Tibial nerve (tissue), 4 donors: ENCODE data around the gene DNAJC11. TPM values are rescaled to one million over a fixed set of nuclear protein-coding genes. Genes with fewer than 3 reads are reported as not detected.

Experiments used
- DNase-seq, 2 donors: peaks; one replicate each; pipeline ENCODE4 v3.0.0-alpha.2; 2019; ENCODE audit warnings: low spot score in 2 of 2
- H3K27ac ChIP-seq, 4 donors: fragments of 200-600 bp; sonication (generic) in 3 of 4; one replicate each; pipeline ENCODE4 v1.5.1; 2017 to 2019; ENCODE audit warnings: mild to moderate bottlenecking in 1 of 4
- H3K27me3 ChIP-seq, 2 donors: fragments of 200-600 bp; sonication (generic) in 1 of 2; one replicate each; pipeline versions ENCODE4 v1.5.1 to v1.6.0; 2017 to 2019
- H3K36me3 ChIP-seq, 3 donors: fragments of 200-600 bp; sonication (generic); one replicate each; pipeline ENCODE4 v1.5.1; 2018 to 2019
- H3K4me1 ChIP-seq, 4 donors: fragments of 200-600 bp; sonication (generic) in 3 of 4; one replicate each; pipeline ENCODE4 v1.5.1; 2017 to 2019
- H3K4me3 ChIP-seq, 4 donors: fragments of 200-600 bp; sonication (generic) in 3 of 4; one replicate each; pipeline ENCODE4 v1.5.1; 2017 to 2019; ENCODE audit warnings: mild to moderate bottlenecking in 1 of 4, moderate library complexity in 1 of 4
- H3K9me3 ChIP-seq, 4 donors: fragments of 200-600 bp; sonication (generic) in 3 of 4; one replicate each; pipeline ENCODE4 v1.5.1; 2017 to 2019
- CTCF ChIP-seq, 5 experiments: fragments of 200-600 bp in 3 of 5; fragments of 450-650 bp in 2 of 5; sonication (generic) in 3 of 5; IDR thresholded peaks; one replicate each; pipeline ENCODE4 v1.5.1; 2016 to 2019; ENCODE audit warnings: antibody characterized with exemption in 5 of 5, mild to moderate bottlenecking in 3 of 5, moderate library complexity in 2 of 5
- EP300 ChIP-seq, 2 donors: sonication (generic); formaldehyde crosslinking; IDR thresholded peaks; one replicate each; pipeline ENCODE4 v1.6.1; 2017; ENCODE audit warnings: antibody characterized with exemption in 2 of 2, mild to moderate bottlenecking in 1 of 2
- POLR2A ChIP-seq, 2 donors: fragments of 450-650 bp; IDR thresholded peaks; one replicate each; pipeline ENCODE4 v1.6.1; 2017; ENCODE audit warnings: antibody characterized with exemption in 2 of 2, mild to moderate bottlenecking in 2 of 2, moderate library complexity in 2 of 2
- WGBS, 2 donors: methylation state at CpG; one replicate each; pipeline ENCODE4 v1.1.5; 2018; 5-methylcytosine and 5-hydroxymethylcytosine counted together
- total RNA-seq, 4 donors: library from RNA; depleted of rRNA; stranded (reverse); fragments of >200 nt; gene quantifications; one replicate each; pipeline ENCODE4 v1.1.0, GENCODE V29; 2016

DNAJC11 gene
- total RNA-seq, 4 donors from 2014 or later, result 24.9 to 36.9 (median 31.7) TPM

GRCh38 chr1:6624710-6625583 is 76.7 kb downstream of the DNAJC11 start, which contains the start of gene THAP3:
Gene THAP3, plus strand, starts transcription at chr1:6624868. Its CDS starts 351 bp downstream, at chr1:6625219.
- Histone ChIP-seq H3K9me3 (no peaks in the 10 kb centered on the region), H3K27ac (peak within 1 kb of the TSS; percentile 80 to 91 (median 84)), H3K36me3 (peaks cover 0 to 71% (median under 1%) of the 10 kb centered on the region in 3 donors), H3K4me3 (peak within 1 kb of the TSS; percentile 66 to 84 (median 74)), H3K27me3 (no peaks in the 10 kb centered on the region), H3K4me1 (peaks cover 0 to 33% (median 17%) of the 10 kb centered on the region in 4 donors)
- WGBS, 2 donors, result 1 to 4% methylated on average over 12 to 23 of the region's 73 CpGs
- peak; percentile 74 to 77 for DNase-seq
- TF ChIP-seq CTCF (IDR thresholded peaks at IDR 0.05) (no peak), POLR2A (IDR thresholded peaks at IDR 0.05) (peak in 1 of 2 donors; percentile 43), EP300 (IDR thresholded peaks at IDR 0.05) (peak in 1 of 2 donors; percentile 53)

- WGBS, 2 donors, result 72 to 81% methylated on average over 14 of the region's 14 CpGs
- no peak overlapping the region for H3K4me3 ChIP-seq
- no peaks in the 10 kb centered on the region for H3K27me3 ChIP-seq
- TF ChIP-seq EP300 (IDR thresholded peaks at IDR 0.05) (no peak), POLR2A (IDR thresholded peaks at IDR 0.05) (no peak), CTCF (IDR thresholded peaks at IDR 0.05) (no peak)
- H3K36me3 ChIP-seq, result peaks cover 0 to 71% (median 0%) of the 10 kb centered on the region in 3 donors
- H3K4me1 ChIP-seq, result peaks cover 0 to 33% (median 17%) of the 10 kb centered on the region in 4 donors
- no peaks in the 10 kb centered on the region for H3K9me3 ChIP-seq
- no peak for DNase-seq
- no peak overlapping the region for H3K27ac ChIP-seq
These were observed 78.2 kb downstream of the DNAJC11 start for GRCh38 chr1:6623269-6623965.

GRCh38 chr1:6622396-6623152 is 79.0 kb downstream of the DNAJC11 start:
- WGBS, 2 donors, result 87 to 92% methylated on average over 8 to 10 of the region's 10 CpGs
- Histone ChIP-seq H3K9me3 (no peaks in the 10 kb centered on the region), H3K27me3 (no peaks in the 10 kb centered on the region), H3K36me3 (peaks cover 0 to 70% (median 0%) of the 10 kb centered on the region in 3 donors), H3K27ac (no peak overlapping the region), H3K4me3 (no peak overlapping the region), H3K4me1 (peaks cover 0 to 28% (median 17%) of the 10 kb centered on the region in 4 donors)
- no peak for TF ChIP-seq EP300 (IDR thresholded peaks at IDR 0.05)
- no peak for TF ChIP-seq POLR2A (IDR thresholded peaks at IDR 0.05)
- no peak for DNase-seq

GRCh38 chr1:6621429-6622391 is 79.9 kb downstream of the DNAJC11 start:
- Histone ChIP-seq H3K9me3 (no peaks in the 10 kb centered on the region), H3K4me3 (no peak overlapping the region), H3K36me3 (peaks cover 0 to 67% (median 0%) of the 10 kb centered on the region in 3 donors), H3K27ac (no peak overlapping the region), H3K27me3 (no peaks in the 10 kb centered on the region), H3K4me1 (peaks cover 0 to 22% (median 10%) of the 10 kb centered on the region in 4 donors)
- DNase-seq, result no peak
- WGBS, 2 donors, result 86 to 88% methylated on average over 40 to 41 of the region's 41 CpGs
- TF ChIP-seq EP300 (IDR thresholded peaks at IDR 0.05) (no peak), CTCF (IDR thresholded peaks at IDR 0.05) (no peak), POLR2A (IDR thresholded peaks at IDR 0.05) (no peak)
